Measurements from ENCODE around the gene SLC39A11. TPM values are rescaled to one million over a fixed set of nuclear protein-coding genes. Genes with fewer than 3 reads are reported as not detected.

Gene SLC39A11
- total and polyA plus RNA-seq, 2 of the 13 experiments (the other 11 are each of a cell fraction or from before 2014, with no cell fraction given) = 17.2 to 31.5 TPM

DNA sequence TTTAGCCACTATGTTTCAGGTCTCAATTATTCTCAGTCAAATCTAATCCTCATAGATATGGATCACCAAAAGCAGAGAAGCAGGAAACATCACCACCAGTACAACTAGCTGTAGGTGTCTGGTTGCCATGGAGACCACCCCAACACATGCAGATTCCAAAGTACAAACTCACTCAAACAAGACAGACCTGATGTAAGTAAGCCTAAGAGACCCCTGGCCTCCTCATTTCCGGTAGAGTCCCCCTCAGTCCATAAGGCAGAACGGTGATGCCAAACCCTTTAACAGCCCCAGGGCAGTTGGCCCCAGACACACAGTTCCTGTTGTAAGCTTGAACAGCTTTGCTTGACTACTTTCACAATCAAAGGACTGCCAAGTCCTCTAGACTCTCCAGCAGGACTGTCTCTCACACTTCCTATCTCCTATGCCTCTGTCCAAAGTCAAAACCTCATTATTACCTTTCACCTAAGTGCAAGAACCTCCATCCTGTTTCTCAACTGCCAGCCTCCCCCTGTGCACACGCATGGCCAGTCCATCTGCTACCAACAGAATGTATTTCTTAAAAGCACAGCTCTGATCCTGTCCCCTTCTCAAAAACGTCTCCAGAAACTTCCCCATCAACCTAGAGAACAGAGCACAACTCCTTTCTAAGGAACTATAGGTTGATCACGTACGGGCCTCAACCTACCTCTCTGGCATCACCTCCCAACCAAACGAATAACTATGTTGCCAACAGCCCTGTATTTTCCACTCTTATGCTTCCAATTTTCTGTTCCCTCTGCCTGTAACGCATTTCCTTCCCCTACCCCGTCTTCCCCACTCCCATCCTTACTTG, 23.9 kb downstream of the SLC39A11 start (continued):
- TF ChIP-seq ZNF570 (CRISPR knock-in tag; IDR thresholded peaks at IDR 0.05; ENCODE audit: borderline replicate concordance) (no peak), ZNF207 (IDR thresholded peaks at IDR 0.05; ENCODE audit: borderline replicate concordance) (no peak), SNAPC2 (CRISPR knock-in tag; IDR thresholded peaks at IDR 0.05) (0 out of 2 replicates have a peak, but pooled peaks have one; percentile 15), ZNF703 (CRISPR knock-in tag; IDR thresholded peaks at IDR 0.05; ENCODE audit: borderline replicate concordance) (no peak), ZNF878 (CRISPR knock-in tag; IDR thresholded peaks at IDR 0.05) (no peak), ETV5 (CRISPR knock-in tag; IDR thresholded peaks at IDR 0.05; ENCODE audit: borderline replicate concordance) (peak; percentile 96), PHF20 (CRISPR knock-in tag; IDR thresholded peaks at IDR 0.05) (no peak), ZNF256 (CRISPR knock-in tag; conservative IDR thresholded peaks at IDR 0.05) (no peak), STAT5B (CRISPR knock-in tag; IDR thresholded peaks at IDR 0.05) (no peak), TGIF2 (CRISPR knock-in tag; IDR thresholded peaks at IDR 0.05) (no peak), RFX5 (IDR thresholded peaks at IDR 0.05; ENCODE audit: low read depth, low read length) (peak; percentile 59; the same call in 1 of the 2 replicates), ZNF720 (CRISPR knock-in tag; IDR thresholded peaks at IDR 0.05) (peak; percentile 31; the same call in 1 of the 2 replicates), RFX1 (IDR thresholded peaks at IDR 0.05) (peak; percentile 90)
- TF ChIP-seq, protein P1, sequence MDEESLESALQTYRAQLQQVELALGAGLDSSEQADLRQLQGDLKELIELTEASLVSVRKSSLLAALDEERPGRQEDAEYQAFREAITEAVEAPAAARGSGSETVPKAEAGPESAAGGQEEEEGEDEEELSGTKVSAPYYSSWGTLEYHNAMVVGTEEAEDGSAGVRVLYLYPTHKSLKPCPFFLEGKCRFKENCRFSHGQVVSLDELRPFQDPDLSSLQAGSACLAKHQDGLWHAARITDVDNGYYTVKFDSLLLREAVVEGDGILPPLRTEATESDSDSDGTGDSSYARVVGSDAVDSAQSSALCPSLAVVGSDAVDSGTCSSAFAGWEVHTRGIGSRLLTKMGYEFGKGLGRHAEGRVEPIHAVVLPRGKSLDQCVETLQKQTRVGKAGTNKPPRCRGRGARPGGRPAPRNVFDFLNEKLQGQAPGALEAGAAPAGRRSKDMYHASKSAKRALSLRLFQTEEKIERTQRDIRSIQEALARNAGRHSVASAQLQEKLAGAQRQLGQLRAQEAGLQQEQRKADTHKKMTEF (CRISPR knock-in tag; IDR thresholded peaks at IDR 0.05) = peak; percentile 63
- TF ChIP-seq, protein P2, sequence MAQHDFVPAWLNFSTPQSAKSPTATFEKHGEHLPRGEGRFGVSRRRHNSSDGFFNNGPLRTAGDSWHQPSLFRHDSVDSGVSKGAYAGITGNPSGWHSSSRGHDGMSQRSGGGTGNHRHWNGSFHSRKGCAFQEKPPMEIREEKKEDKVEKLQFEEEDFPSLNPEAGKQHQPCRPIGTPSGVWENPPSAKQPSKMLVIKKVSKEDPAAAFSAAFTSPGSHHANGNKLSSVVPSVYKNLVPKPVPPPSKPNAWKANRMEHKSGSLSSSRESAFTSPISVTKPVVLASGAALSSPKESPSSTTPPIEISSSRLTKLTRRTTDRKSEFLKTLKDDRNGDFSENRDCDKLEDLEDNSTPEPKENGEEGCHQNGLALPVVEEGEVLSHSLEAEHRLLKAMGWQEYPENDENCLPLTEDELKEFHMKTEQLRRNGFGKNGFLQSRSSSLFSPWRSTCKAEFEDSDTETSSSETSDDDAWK (CRISPR knock-in tag; IDR thresholded peaks at IDR 0.05) = no peak
- TF ChIP-seq, protein P3, sequence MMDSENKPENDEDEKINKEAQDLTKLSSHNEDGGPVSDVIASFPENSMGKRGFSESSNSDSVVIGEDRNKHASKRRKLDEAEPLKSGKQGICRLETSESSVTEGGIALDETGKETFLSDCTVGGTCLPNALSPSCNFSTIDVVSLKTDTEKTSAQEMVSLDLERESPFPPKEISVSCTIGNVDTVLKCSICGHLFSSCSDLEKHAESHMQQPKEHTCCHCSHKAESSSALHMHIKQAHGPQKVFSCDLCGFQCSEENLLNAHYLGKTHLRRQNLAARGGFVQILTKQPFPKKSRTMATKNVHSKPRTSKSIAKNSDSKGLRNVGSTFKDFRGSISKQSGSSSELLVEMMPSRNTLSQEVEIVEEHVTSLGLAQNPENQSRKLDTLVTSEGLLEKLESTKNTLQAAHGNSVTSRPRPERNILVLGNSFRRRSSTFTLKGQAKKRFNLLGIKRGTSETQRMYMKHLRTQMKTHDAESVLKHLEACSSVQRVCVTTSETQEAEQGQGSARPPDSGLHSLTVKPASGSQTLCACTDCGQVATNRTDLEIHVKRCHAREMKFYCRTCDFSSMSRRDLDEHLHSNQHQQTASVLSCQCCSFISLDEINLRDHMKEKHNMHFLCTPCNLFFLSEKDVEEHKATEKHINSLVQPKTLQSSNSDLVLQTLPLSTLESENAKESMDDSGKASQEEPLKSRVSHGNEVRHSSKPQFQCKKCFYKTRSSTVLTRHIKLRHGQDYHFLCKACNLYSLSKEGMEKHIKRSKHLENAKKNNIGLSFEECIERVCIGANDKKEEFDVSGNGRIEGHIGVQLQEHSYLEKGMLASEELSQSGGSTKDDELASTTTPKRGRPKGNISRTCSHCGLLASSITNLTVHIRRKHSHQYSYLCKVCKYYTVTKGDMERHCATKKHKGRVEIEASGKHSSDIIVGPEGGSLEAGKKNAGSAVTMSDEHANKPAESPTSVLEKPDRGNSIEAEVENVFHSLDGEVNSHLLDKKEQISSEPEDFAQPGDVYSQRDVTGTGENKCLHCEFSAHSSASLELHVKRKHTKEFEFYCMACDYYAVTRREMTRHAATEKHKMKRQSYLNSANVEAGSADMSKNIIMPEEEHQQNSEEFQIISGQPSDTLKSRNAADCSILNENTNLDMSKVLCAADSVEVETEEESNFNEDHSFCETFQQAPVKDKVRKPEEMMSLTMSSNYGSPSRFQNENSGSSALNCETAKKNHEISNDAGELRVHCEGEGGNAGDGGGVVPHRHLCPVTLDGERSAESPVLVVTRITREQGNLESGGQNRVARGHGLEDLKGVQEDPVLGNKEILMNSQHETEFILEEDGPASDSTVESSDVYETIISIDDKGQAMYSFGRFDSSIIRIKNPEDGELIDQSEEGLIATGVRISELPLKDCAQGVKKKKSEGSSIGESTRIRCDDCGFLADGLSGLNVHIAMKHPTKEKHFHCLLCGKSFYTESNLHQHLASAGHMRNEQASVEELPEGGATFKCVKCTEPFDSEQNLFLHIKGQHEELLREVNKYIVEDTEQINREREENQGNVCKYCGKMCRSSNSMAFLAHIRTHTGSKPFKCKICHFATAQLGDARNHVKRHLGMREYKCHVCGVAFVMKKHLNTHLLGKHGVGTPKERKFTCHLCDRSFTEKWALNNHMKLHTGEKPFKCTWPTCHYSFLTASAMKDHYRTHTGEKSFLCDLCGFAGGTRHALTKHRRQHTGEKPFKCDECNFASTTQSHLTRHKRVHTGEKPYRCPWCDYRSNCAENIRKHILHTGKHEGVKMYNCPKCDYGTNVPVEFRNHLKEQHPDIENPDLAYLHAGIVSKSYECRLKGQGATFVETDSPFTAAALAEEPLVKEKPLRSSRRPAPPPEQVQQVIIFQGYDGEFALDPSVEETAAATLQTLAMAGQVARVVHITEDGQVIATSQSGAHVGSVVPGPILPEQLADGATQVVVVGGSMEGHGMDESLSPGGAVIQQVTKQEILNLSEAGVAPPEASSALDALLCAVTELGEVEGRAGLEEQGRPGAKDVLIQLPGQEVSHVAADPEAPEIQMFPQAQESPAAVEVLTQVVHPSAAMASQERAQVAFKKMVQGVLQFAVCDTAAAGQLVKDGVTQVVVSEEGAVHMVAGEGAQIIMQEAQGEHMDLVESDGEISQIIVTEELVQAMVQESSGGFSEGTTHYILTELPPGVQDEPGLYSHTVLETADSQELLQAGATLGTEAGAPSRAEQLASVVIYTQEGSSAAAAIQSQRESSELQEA (CRISPR knock-in tag; IDR thresholded peaks at IDR 0.05; ENCODE audit: not compliant biosample characterization) = no peak
- TF ChIP-seq, protein P4, sequence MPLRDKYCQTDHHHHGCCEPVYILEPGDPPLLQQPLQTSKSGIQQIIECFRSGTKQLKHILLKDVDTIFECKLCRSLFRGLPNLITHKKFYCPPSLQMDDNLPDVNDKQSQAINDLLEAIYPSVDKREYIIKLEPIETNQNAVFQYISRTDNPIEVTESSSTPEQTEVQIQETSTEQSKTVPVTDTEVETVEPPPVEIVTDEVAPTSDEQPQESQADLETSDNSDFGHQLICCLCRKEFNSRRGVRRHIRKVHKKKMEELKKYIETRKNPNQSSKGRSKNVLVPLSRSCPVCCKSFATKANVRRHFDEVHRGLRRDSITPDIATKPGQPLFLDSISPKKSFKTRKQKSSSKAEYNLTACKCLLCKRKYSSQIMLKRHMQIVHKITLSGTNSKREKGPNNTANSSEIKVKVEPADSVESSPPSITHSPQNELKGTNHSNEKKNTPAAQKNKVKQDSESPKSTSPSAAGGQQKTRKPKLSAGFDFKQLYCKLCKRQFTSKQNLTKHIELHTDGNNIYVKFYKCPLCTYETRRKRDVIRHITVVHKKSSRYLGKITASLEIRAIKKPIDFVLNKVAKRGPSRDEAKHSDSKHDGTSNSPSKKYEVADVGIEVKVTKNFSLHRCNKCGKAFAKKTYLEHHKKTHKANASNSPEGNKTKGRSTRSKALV (CRISPR knock-in tag; IDR thresholded peaks at IDR 0.05) = no peak

All from HepG2 (cell line).